T-cell (primary cell): Measurements from ENCODE around the gene SMG7. TPM values are rescaled to one million over a fixed set of nuclear protein-coding genes. Genes with fewer than 3 reads are reported as not detected.

Experiments used
- ATAC-seq, 4 experiments: fragments of 200-7000 bp in 3 of 4; fragments of 150-1000 bp in 1 of 4; cut with Tn5 transposase; replicated peaks in 1 of 4; 1 replicate in 3 of 4; 2 replicates in 1 of 4; pipeline ENCODE4 v1.10.0; 2021; ENCODE audit warnings: moderate library complexity in 3 of 4, mild to moderate bottlenecking in 2 of 4, moderate number of reproducible peaks in 1 of 4
- CTCF ChIA-PET, 2 donors: fragments of 300-600 bp; sonication (Branson Sonifier 250); formaldehyde crosslinking; loops; one replicate each; lab custom pipeline; 2022; ENCODE audit warnings: antibody characterized with exemption in 2 of 2; lab: Charles Lee
- POLR2A ChIA-PET, 2 donors: fragments of 300-600 bp; sonication (Branson Sonifier 250); formaldehyde crosslinking; loops; one replicate each; lab custom pipeline; 2022; ENCODE audit warnings: antibody characterized with exemption in 2 of 2; lab: Charles Lee
- DNase-seq, 35 experiments: peaks; one replicate each; pipeline versions ENCODE4 v3.0.0 to v3.0.0-alpha.2; 2013 to 2023
- H3K27ac ChIP-seq: one replicate; pipeline ENCODE4 v1.5.1; 2013; ENCODE audit warnings: low read length
- H3K27me3 ChIP-seq, 2 experiments: replicated peaks in 1 of 2; 1 replicate in 1 of 2; 2 replicates in 1 of 2; pipeline versions ENCODE4 v1.6.1 to v1.7.0; 2013; ENCODE audit warnings: low read length in 1 of 2, mixed read lengths in 1 of 2; ENCODE audit not compliant: control insufficient read depth in 2 of 2, insufficient read depth in 2 of 2; ENCODE audit errors: extremely low read depth in 1 of 2
- H3K36me3 ChIP-seq, 2 donors: 1 replicate in 1 of 2; 2 replicates in 1 of 2; pipeline versions ENCODE4 v1.6.1 to v1.7.0; 2013; ENCODE audit warnings: low read length in 1 of 2; ENCODE audit not compliant: control insufficient read depth in 2 of 2, insufficient read depth in 1 of 2; ENCODE audit errors: extremely low read depth in 1 of 2
- H3K4me1 ChIP-seq, 2 experiments: 1 replicate in 1 of 2; 2 replicates in 1 of 2; pipeline versions ENCODE4 v1.6.1 to v1.7.0; 2013; ENCODE audit warnings: low read length in 2 of 2, mixed read lengths in 1 of 2; ENCODE audit not compliant: insufficient read depth in 2 of 2, control insufficient read depth in 1 of 2; ENCODE audit errors: extremely low read depth in 1 of 2
- H3K4me3 ChIP-seq, 2 donors: 1 replicate in 1 of 2; 2 replicates in 1 of 2; pipeline versions ENCODE4 v1.5.1 to v1.7.0; 2013; ENCODE audit warnings: mild to moderate bottlenecking in 2 of 2, low read length in 1 of 2, moderate library complexity in 1 of 2; ENCODE audit not compliant: control insufficient read depth in 1 of 2; ENCODE audit errors: extremely low read depth in 1 of 2
- H3K9me3 ChIP-seq: 2 replicates; pipeline ENCODE4 v1.7.0; 2013
- H3K27ac Mint-ChIP-seq, 2 donors: one replicate each; pipeline ENCODE4 v1.8.0; 2020 to 2021; ENCODE audit warnings: mild to moderate bottlenecking in 2 of 2, mixed read lengths in 2 of 2
- H3K27me3 Mint-ChIP-seq, 2 donors: one replicate each; pipeline ENCODE4 v1.8.0; 2021 to 2022; ENCODE audit warnings: mixed read lengths in 2 of 2
- H3K36me3 Mint-ChIP-seq: one replicate; pipeline ENCODE4 v1.8.0; 2021; ENCODE audit warnings: mixed read lengths
- H3K4me1 Mint-ChIP-seq, 3 donors: one replicate each; pipeline ENCODE4 v1.8.0; 2020 to 2022; ENCODE audit warnings: mixed read lengths in 3 of 3, mild to moderate bottlenecking in 1 of 3
- H3K4me3 Mint-ChIP-seq, 3 donors: one replicate each; pipeline ENCODE4 v1.8.0; 2020 to 2022; ENCODE audit warnings: mild to moderate bottlenecking in 3 of 3, mixed read lengths in 3 of 3, moderate library complexity in 3 of 3
- H3K9me3 Mint-ChIP-seq, 3 donors: one replicate each; pipeline ENCODE4 v1.8.0; 2020 to 2022; ENCODE audit warnings: mixed read lengths in 3 of 3
- WGBS: methylation state at CpG from one replicate; pipeline ENCODE4 v1.1.5; 2013; ENCODE audit warnings: missing lambda C conversion rate; ENCODE audit not compliant: insufficient coverage; 5-methylcytosine and 5-hydroxymethylcytosine counted together
- total RNA-seq, 35 experiments: library from RNA in 6 of 35; stranded (reverse) in 6 of 35; fragments of 120-200 nt in 1 of 35; gene quantifications; one replicate each; pipeline versions ENCODE4 v1.2.1 to v1.2.4 and lab custom pipeline; 2013 to 2026

Gene SMG7
- total RNA-seq, 5 donors from 2014 or later (not counting 1 experiment from before 2014, with no cell fraction given) = 52.6 to 59.0 (median 54.6) TPM

DNA sequence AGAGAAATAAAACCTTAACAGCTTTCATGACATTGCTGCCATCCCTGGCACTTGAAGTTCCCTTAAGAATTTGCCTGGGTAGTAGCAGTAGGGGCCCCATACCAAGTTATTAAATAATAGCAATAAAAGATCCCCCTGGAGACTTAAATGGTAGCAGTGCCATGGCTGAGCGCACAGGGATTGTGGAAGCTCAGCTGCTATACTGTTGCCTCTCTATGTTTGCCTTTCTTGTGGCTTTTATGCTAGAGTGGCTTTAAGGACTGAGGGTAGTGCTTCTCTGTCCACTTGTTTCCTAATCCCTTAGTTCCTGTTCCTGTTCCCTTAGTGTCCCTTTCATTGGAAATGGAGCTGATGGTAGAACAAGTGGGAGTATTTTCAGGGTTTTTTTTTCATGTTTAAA is 75.8 kb downstream of the SMG7 start:
- Mint-ChIP-seq H3K4me3 (no peak overlapping the region), H3K36me3 (peaks cover 52% of the 10 kb centered on the region), H3K27me3 (no peaks in the 10 kb centered on the region), H3K27ac (peak overlapping the region in 1 of 2 donors; percentile 4), H3K4me1 (peaks cover 0 to 2% (median 1%) of the 10 kb centered on the region in 3 donors), H3K9me3 (no peaks in the 10 kb centered on the region)
- POLR2A ChIA-PET = no interaction called here
- WGBS = no CpG with 5 or more reads among the region's 1 CpG
- CTCF ChIA-PET = interaction anchor here in 1 of 2 donors (0.6 kb wide), 1 partner anchor 114 kb away, joined by 4 read pairs; no protein-coding TSS in a partner anchor
- Histone ChIP-seq H3K36me3 (peaks cover 18 to 89% of the 10 kb centered on the region in 2 donors), H3K27me3 (no peaks in the 10 kb centered on the region), H3K4me3 (no peak overlapping the region), H3K9me3 (no peaks in the 10 kb centered on the region), H3K4me1 (no peaks in the 10 kb centered on the region), H3K27ac (no peak overlapping the region)
- ATAC-seq (no peak), DNase-seq (no peak)

DNA sequence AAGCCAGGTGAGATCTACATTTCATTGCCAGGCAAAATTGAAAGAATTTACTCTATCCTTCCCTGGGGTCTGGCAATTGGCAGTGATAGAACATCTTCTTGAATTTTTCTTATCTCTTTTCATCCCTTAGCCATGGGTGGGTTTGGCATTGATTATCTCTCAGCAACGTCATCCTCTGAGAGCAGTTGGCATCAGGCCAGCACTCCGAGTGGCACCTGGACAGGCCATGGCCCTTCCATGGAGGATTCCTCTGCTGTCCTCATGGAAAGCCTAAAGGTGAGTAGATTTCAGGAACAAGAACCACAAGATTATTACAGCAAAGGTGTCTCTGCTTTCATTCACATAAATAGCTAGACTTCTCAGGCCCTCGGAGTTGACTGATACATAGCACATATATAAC is 78.6 kb downstream of the SMG7 start:
- no peaks in the 10 kb centered on the region for H3K9me3 ChIP-seq

DNA sequence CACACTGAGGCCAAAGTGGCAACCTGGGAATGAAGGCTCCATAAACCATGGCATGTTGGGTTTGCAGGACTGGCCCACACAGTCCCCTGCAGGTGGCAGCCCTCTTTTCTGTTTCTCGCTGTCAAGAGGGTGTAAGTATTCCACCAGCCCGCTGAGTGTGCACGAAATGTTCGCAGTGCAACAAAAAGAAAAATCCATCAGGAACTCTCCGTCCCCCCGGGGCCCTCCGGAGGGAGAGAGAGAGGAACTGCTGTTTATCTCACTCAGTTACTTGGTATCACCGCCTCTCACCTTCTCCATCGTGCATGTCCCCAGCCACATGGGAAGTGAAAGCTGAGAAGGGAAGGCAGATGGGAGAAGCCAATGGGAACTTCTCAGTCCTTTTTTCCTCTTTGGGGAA is 79.6 kb downstream of the SMG7 start:
- no peak overlapping the region for H3K27ac ChIP-seq
- H3K9me3 Mint-ChIP-seq = no peaks in the 10 kb centered on the region
- ATAC-seq (no peak), DNase-seq (no peak)
- no peaks in the 10 kb centered on the region for H3K9me3 ChIP-seq
- CTCF ChIA-PET = interaction anchor here in 1 of 2 donors (0.6 kb wide), 1 partner anchor 33 kb away, joined by 4 read pairs; no protein-coding TSS in a partner anchor
- H3K36me3 ChIP-seq = peaks cover 15 to 77% of the 10 kb centered on the region in 2 donors
- H3K27me3 ChIP-seq = no peaks in the 10 kb centered on the region
- no CpG with 5 or more reads among the region's 9 CpGs for WGBS
- H3K4me1 ChIP-seq = no peaks in the 10 kb centered on the region
- H3K4me3 ChIP-seq = no peak overlapping the region
- H3K27ac Mint-ChIP-seq = no peak overlapping the region
- no peaks in the 10 kb centered on the region for H3K27me3 Mint-ChIP-seq
- POLR2A ChIA-PET = no interaction called here
- H3K4me1 Mint-ChIP-seq = no peaks in the 10 kb centered on the region
- H3K36me3 Mint-ChIP-seq = peaks cover 41% of the 10 kb centered on the region
- no peak overlapping the region for H3K4me3 Mint-ChIP-seq

More for the DNA sequence above, 78.6 kb downstream of the SMG7 start:
- WGBS = 100% methylated on average over 1 of the region's 3 CpGs
- H3K4me1 Mint-ChIP-seq = no peaks in the 10 kb centered on the region
- no peaks in the 10 kb centered on the region for H3K27me3 ChIP-seq
- no peak for ATAC-seq
- no peaks in the 10 kb centered on the region for H3K4me1 ChIP-seq
- no peak overlapping the region for H3K27ac Mint-ChIP-seq
- no peak for DNase-seq
- POLR2A ChIA-PET = no interaction called here
- no peak overlapping the region for H3K4me3 ChIP-seq
- CTCF ChIA-PET = no interaction called here
- H3K4me3 Mint-ChIP-seq = no peak overlapping the region
- peaks cover 48% of the 10 kb centered on the region for H3K36me3 Mint-ChIP-seq
- peaks cover 18 to 87% of the 10 kb centered on the region in 2 donors for H3K36me3 ChIP-seq
- no peak overlapping the region for H3K27ac ChIP-seq
- no peaks in the 10 kb centered on the region for H3K27me3 Mint-ChIP-seq
- no peaks in the 10 kb centered on the region for H3K9me3 Mint-ChIP-seq

DNA sequence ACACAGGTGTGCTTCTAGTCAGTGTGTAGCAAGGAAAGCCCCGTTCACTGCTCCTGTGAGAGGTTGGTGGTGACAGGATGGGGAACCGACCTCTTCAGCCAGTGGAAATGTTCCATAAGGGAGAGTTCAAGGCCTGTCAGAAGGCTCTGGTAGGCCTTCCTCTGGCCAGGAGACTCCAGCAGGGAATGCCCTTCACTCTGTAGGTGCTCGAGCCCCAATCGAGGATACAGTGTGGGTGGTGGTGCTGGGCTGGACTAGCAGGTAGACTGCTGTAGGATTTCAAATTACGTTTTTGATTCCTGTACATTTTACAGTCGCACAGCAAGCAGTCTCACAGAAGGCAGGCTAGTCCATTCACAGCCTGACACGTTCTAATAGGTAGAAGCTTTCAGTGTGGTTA is 80.1 kb downstream of the SMG7 start:
- WGBS = 92% methylated on average over 3 of the region's 7 CpGs
- ChIA-PET CTCF (no interaction called here), POLR2A (no interaction called here)
- no peak overlapping the region for H3K4me3 ChIP-seq
- no peak overlapping the region for H3K27ac ChIP-seq
- H3K36me3 Mint-ChIP-seq = peaks cover 36% of the 10 kb centered on the region
- H3K36me3 ChIP-seq = peaks cover 15 to 76% of the 10 kb centered on the region in 2 donors
- ATAC-seq (no peak), DNase-seq (no peak)
- H3K4me1 ChIP-seq = no peaks in the 10 kb centered on the region
- H3K27me3 Mint-ChIP-seq = no peaks in the 10 kb centered on the region
- no peaks in the 10 kb centered on the region for H3K4me1 Mint-ChIP-seq
- H3K9me3 Mint-ChIP-seq = no peaks in the 10 kb centered on the region
- H3K4me3 Mint-ChIP-seq = no peak overlapping the region
- H3K27ac Mint-ChIP-seq = no peak overlapping the region
- no peaks in the 10 kb centered on the region for H3K27me3 ChIP-seq
- no peaks in the 10 kb centered on the region for H3K9me3 ChIP-seq

DNA sequence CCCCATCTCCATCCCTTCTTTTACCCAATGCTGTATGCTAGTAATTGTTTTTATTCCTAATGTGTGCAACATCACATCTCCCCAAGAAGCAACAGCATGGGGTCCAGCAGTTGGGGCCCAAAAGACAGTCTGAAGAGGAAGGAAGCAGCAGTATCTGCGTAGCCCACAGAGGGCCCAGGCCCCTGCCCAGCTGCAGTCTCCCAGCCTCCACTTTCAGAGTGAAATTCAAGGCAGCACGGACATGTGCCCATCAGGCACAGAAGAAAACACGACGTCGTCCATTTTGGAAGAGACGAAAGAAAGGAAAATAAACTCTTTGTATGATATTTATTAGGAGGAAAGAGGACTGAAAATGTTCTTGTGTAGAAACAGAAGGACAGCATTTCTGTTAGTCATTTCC is 80.6 kb downstream of the SMG7 start:
- ATAC-seq (no peak), DNase-seq (no peak)
- H3K4me3 Mint-ChIP-seq = no peak overlapping the region
- Histone ChIP-seq H3K9me3 (no peaks in the 10 kb centered on the region), H3K27ac (no peak overlapping the region), H3K27me3 (no peaks in the 10 kb centered on the region), H3K4me1 (no peaks in the 10 kb centered on the region), H3K36me3 (peaks cover 15 to 73% of the 10 kb centered on the region in 2 donors), H3K4me3 (no peak overlapping the region)
- 98% methylated on average over 6 of the region's 6 CpGs for WGBS
- H3K27ac Mint-ChIP-seq = peak overlapping the region in 1 of 2 donors; percentile 34
- no peaks in the 10 kb centered on the region for H3K27me3 Mint-ChIP-seq
- ChIA-PET POLR2A (no interaction called here), CTCF (no interaction called here)
- H3K9me3 Mint-ChIP-seq = no peaks in the 10 kb centered on the region
- no peaks in the 10 kb centered on the region for H3K4me1 Mint-ChIP-seq
- H3K36me3 Mint-ChIP-seq = peaks cover 37% of the 10 kb centered on the region

DNA sequence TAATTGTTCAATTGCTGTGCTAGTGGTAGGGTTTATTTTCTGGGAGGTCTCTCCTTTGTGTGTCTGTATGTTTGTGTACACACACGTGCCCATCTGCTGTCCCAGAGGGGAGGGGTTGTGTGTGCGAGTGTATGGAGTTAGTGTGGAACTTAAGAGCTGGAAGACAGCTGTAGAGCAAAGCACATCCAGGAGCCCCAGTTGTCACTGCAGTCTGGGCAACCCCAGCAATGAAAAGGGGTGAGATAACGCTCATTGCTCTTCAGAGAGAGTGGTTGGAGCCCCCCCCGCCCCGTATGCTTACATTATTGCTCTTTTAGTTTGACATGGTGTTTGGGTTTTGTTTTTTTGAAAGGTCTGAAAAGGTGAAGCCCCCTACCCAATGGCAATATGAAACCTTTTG is 81.0 kb downstream of the SMG7 start:
- H3K27ac ChIP-seq = no peak overlapping the region
- POLR2A ChIA-PET = no interaction called here
- H3K4me1 Mint-ChIP-seq = no peaks in the 10 kb centered on the region
- no peak overlapping the region for H3K4me3 ChIP-seq
- no peaks in the 10 kb centered on the region for H3K27me3 ChIP-seq
- H3K27me3 Mint-ChIP-seq = no peaks in the 10 kb centered on the region
- H3K9me3 Mint-ChIP-seq = no peaks in the 10 kb centered on the region
- ATAC-seq = no peak
- peak overlapping the region in 1 of 2 donors; percentile 64 for H3K27ac Mint-ChIP-seq
- DNase-seq = no peak
- CTCF ChIA-PET = no interaction called here
- WGBS = 100% methylated on average over 2 of the region's 5 CpGs
- peaks cover 37% of the 10 kb centered on the region for H3K36me3 Mint-ChIP-seq
- no peak overlapping the region for H3K4me3 Mint-ChIP-seq
- no peaks in the 10 kb centered on the region for H3K4me1 ChIP-seq
- peaks cover 15 to 69% of the 10 kb centered on the region in 2 donors for H3K36me3 ChIP-seq
- H3K9me3 ChIP-seq = no peaks in the 10 kb centered on the region

DNA sequence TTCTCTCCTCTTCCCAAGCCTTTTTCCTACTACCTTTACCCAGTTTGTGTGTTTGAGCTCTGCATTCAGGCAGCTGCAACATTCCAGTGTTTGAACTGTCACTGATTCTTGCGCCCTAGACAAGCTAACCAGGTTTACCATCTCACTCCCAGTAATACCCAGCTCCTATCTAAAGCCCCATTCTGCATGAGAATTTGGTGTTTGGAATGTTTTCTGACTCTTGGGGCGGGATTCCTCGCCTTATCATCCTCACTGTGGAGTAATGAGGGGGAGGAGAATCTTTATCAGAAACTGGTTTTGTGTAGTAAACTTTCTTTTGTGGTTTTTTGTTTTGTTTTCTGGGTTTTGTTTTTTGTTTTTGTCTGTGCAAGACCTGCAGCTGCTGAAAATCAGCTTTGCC is 81.5 kb downstream of the SMG7 start:
- no peaks in the 10 kb centered on the region for H3K27me3 ChIP-seq
- Mint-ChIP-seq H3K9me3 (no peaks in the 10 kb centered on the region), H3K4me3 (no peak overlapping the region), H3K4me1 (no peaks in the 10 kb centered on the region), H3K27me3 (no peaks in the 10 kb centered on the region), H3K36me3 (peaks cover 33% of the 10 kb centered on the region), H3K27ac (peak overlapping the region; percentile 61 to 64)
- ChIA-PET CTCF (no interaction called here), POLR2A (no interaction called here)
- H3K27ac ChIP-seq = no peak overlapping the region
- H3K9me3 ChIP-seq = no peaks in the 10 kb centered on the region
- no peak overlapping the region for H3K4me3 ChIP-seq
- WGBS = 100% methylated on average over 1 of the region's 3 CpGs
- H3K36me3 ChIP-seq = peaks cover 15 to 65% of the 10 kb centered on the region in 2 donors
- H3K4me1 ChIP-seq = no peaks in the 10 kb centered on the region
- DNase-seq (no peak), ATAC-seq (no peak)
